ENCODE data around the gene GATAD1. TPM values are rescaled to one million over a fixed set of nuclear protein-coding genes. Genes with fewer than 3 reads are reported as not detected.

The GATAD1 gene
- total and polyA plus RNA-seq, 10 of the 15 experiments (the other 5 are each of a cell fraction or from before 2014, with no cell fraction given) = 5.5 to 45.2 (median 14.2) TPM

DNA sequence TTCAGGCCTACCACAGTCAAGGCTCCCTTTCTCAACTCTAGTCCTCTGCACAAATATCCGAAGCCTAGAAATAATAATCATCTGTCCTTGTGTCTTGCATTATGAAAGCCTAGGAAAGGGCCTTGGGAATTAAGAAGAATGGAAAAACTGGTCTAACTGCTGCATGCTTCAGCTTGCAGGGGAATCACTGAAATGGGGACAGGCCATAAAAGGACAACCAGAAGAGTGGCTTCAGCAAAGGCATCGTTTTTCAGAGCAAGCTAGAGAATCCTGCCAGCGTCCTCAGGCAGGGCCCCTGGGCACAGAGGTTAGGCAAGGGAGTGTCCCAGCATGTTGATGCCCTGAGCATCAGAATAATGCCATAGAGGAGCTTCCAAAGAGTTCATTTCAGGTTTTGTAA is 17.2 kb downstream of the GATAD1 start:
- ChIA-PET CTCF (no interaction called here), SMC1A (ENCODE audit: uncharacterized antibody, unreplicated experiment) (no interaction called here), RAD21 (ENCODE audit: unreplicated experiment) (no interaction called here), POLR2A (no interaction called here)
- H3K27ac ChIP-seq (ENCODE audit: control insufficient read depth, insufficient read depth) = no peak overlapping the region
- no peaks in the 10 kb centered on the region for H3K4me1 ChIP-seq (ENCODE audit: control insufficient read depth, insufficient read depth, low read length)
- no peaks in the 10 kb centered on the region for H4K20me1 ChIP-seq (ENCODE audit: control insufficient read depth, insufficient read depth)
- in situ Hi-C loops (cut with MboI) = no loop called here
- no peak overlapping the region for H2AFZ ChIP-seq (ENCODE audit: control insufficient read depth, low read depth, low read length)
- no peak for ATAC-seq
- H3K4me2 ChIP-seq (ENCODE audit: control insufficient read depth, insufficient read depth) = no peak overlapping the region
- H3K36me3 ChIP-seq (ENCODE audit: control insufficient read depth in 2 of 2, insufficient read depth in 2 of 2, low read length in 1 of 2) = no peaks in the 10 kb centered on the region
- no TSS peak for BruUV-seq (replicated peaks)
- no peaks in the 10 kb centered on the region for H3K27me3 ChIP-seq (replicated peaks in 1 of 2; ENCODE audit: control insufficient read depth in 2 of 2, insufficient read depth in 2 of 2, low read length in 1 of 2)
- WGBS (ENCODE audit: insufficient coverage, insufficient replicate concordance, low lambda C conversion rate, missing lambda C conversion rate) = 49% methylated on average over 3 of the region's 3 CpGs
- no peak for TF ChIP-seq BMI1 (IDR thresholded peaks at IDR 0.05; ENCODE audit: borderline replicate concordance)
- no peak for TF ChIP-seq CREM (IDR thresholded peaks at IDR 0.05; ENCODE audit: low read depth)
- TF ChIP-seq STAT3 (IDR thresholded peaks at IDR 0.05; ENCODE audit: low read depth, low read length) = no peak
- TF ChIP-seq RCOR1 (conservative IDR thresholded peaks at IDR 0.05; ENCODE audit: low read depth, low read length) = no peak
- no peak for TF ChIP-seq EZH2 (IDR thresholded peaks at IDR 0.05; ENCODE audit: borderline replicate concordance, control insufficient read depth, low read depth, low read length)
- TF ChIP-seq RUNX3 (IDR thresholded peaks at IDR 0.05; ENCODE audit: low read length) = no peak
- TF ChIP-seq, protein P1, sequence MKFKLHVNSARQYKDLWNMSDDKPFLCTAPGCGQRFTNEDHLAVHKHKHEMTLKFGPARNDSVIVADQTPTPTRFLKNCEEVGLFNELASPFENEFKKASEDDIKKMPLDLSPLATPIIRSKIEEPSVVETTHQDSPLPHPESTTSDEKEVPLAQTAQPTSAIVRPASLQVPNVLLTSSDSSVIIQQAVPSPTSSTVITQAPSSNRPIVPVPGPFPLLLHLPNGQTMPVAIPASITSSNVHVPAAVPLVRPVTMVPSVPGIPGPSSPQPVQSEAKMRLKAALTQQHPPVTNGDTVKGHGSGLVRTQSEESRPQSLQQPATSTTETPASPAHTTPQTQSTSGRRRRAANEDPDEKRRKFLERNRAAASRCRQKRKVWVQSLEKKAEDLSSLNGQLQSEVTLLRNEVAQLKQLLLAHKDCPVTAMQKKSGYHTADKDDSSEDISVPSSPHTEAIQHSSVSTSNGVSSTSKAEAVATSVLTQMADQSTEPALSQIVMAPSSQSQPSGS (IDR thresholded peaks at IDR 0.05; ENCODE audit: low read length) = no peak
- TF ChIP-seq ZNF384 (IDR thresholded peaks at IDR 0.05; ENCODE audit: borderline replicate concordance, low read depth, low read length) = no peak
- TF ChIP-seq CHD1 (IDR thresholded peaks at IDR 0.05; ENCODE audit: low read depth, low read length) = no peak
- no peak for TF ChIP-seq KLF5 (IDR thresholded peaks at IDR 0.05; ENCODE audit: partially characterized antibody)
- TF ChIP-seq IRF4 (IDR thresholded peaks at IDR 0.05; ENCODE audit: low read depth, low read length) = no peak
- no peak for TF ChIP-seq PBX3 (IDR thresholded peaks at IDR 0.05; ENCODE audit: insufficient replicate concordance, low read depth, low read length)
- TF ChIP-seq MEF2A (IDR thresholded peaks at IDR 0.05; ENCODE audit: insufficient read depth, low read depth, low read length) = no peak
- TF ChIP-seq, protein P2, sequence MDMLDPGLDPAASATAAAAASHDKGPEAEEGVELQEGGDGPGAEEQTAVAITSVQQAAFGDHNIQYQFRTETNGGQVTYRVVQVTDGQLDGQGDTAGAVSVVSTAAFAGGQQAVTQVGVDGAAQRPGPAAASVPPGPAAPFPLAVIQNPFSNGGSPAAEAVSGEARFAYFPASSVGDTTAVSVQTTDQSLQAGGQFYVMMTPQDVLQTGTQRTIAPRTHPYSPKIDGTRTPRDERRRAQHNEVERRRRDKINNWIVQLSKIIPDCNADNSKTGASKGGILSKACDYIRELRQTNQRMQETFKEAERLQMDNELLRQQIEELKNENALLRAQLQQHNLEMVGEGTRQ (IDR thresholded peaks at IDR 0.05; ENCODE audit: borderline replicate concordance, low read depth, low read length) = no peak
- TF ChIP-seq, protein P3, sequence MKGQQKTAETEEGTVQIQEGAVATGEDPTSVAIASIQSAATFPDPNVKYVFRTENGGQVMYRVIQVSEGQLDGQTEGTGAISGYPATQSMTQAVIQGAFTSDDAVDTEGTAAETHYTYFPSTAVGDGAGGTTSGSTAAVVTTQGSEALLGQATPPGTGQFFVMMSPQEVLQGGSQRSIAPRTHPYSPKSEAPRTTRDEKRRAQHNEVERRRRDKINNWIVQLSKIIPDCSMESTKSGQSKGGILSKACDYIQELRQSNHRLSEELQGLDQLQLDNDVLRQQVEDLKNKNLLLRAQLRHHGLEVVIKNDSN (IDR thresholded peaks at IDR 0.05; ENCODE audit: borderline replicate concordance, extremely low read length, insufficient read depth, low read depth, low read length) = no peak
- intact Hi-C loops (cut with micrococcal nuclease; ENCODE audit: unreplicated experiment) = loop anchor here (10.0 kb wide), 1 partner anchor 590 kb away; no protein-coding TSS in a partner anchor
- no peaks in the 10 kb centered on the region for H3K79me2 ChIP-seq (ENCODE audit: control insufficient read depth, insufficient read depth, low read length)
- no peak overlapping the region for H3K4me3 ChIP-seq
- no peak overlapping the region for H3K9ac ChIP-seq (ENCODE audit: control insufficient read depth, insufficient read depth, low read length)
- FAIRE-seq = no peak
- no peaks in the 10 kb centered on the region for H3K9me3 ChIP-seq (replicated peaks; ENCODE audit: control insufficient read depth, insufficient read depth, low read length)
- no peak for DNase-seq (ENCODE audit: low read depth, low spot score)

Measured in GM12878 (cell line).